BLaER1 (cell line): ENCODE data around the gene CRY1.
A peak's percentile ranks its signal among the peaks of the same experiment; 100 is the strongest.

Source experiments
- H3K27ac ChIP-seq: shearing (Covaris generic); formaldehyde crosslinking; 2 replicates; pipeline ENCODE4 v1.8.1; 2022
- H3K27me3 ChIP-seq: shearing (Covaris generic); formaldehyde crosslinking; 2 replicates; pipeline ENCODE4 v1.8.1; 2022
- H3K36me3 ChIP-seq: shearing (Covaris generic); formaldehyde crosslinking; 2 replicates; pipeline ENCODE4 v1.8.1; 2022
- H3K4me1 ChIP-seq: shearing (Covaris generic); formaldehyde crosslinking; 2 replicates; pipeline ENCODE4 v1.8.1; 2022
- H3K4me2 ChIP-seq: shearing (Covaris generic); formaldehyde crosslinking; 2 replicates; pipeline ENCODE4 v1.8.1; 2022
- H3K4me3 ChIP-seq: shearing (Covaris generic); formaldehyde crosslinking; 2 replicates; pipeline ENCODE4 v1.8.1; 2022
- H3K9ac ChIP-seq: shearing (Covaris generic); formaldehyde crosslinking; 2 replicates; pipeline ENCODE4 v1.8.1; 2022
- H3K9me3 ChIP-seq: shearing (Covaris generic); formaldehyde crosslinking; 2 replicates; pipeline ENCODE4 v1.8.1; 2022
- H4K20me1 ChIP-seq: shearing (Covaris generic); formaldehyde crosslinking; 2 replicates; pipeline ENCODE4 v1.8.1; 2022
- Cebpa-rat ChIP-seq: shearing (Covaris generic); IDR thresholded peaks from 2 replicates; pipeline ENCODE4 v1.8.1; 2022

CRY1 gene

GRCh38 chr12:107096571-107096970 lies 3.2 kb upstream of the CRY1 start:
- H3K4me3 ChIP-seq = no peak overlapping the region
- H3K27me3 ChIP-seq = no peaks in the 10 kb centered on the region
- H4K20me1 ChIP-seq = peaks cover 12% of the 10 kb centered on the region
- peaks cover 19% of the 10 kb centered on the region for H3K4me1 ChIP-seq
- no peak overlapping the region for H3K4me2 ChIP-seq
- no peaks in the 10 kb centered on the region for H3K36me3 ChIP-seq
- H3K9ac ChIP-seq = no peak overlapping the region
- no peak for TF ChIP-seq Cebpa-rat
- peaks cover 18% of the 10 kb centered on the region for H3K9me3 ChIP-seq
- no peak overlapping the region for H3K27ac ChIP-seq

GRCh38 chr12:107094183-107094448 lies 767 bp upstream of the CRY1 start:
- peak overlapping the region; percentile 87 for H3K9ac ChIP-seq
- no peaks in the 10 kb centered on the region for H3K36me3 ChIP-seq
- H3K4me1 ChIP-seq = peaks cover 30% of the 10 kb centered on the region
- no peak for TF ChIP-seq Cebpa-rat
- peak overlapping the region; percentile 99 for H3K4me2 ChIP-seq
- no peaks in the 10 kb centered on the region for H3K27me3 ChIP-seq
- peak overlapping the region; percentile 88 for H3K4me3 ChIP-seq
- peak overlapping the region; percentile 76 for H3K27ac ChIP-seq
- H4K20me1 ChIP-seq = peaks cover 31% of the 10 kb centered on the region
- peaks cover 22% of the 10 kb centered on the region for H3K9me3 ChIP-seq

GRCh38 chr12:107092669-107093416 lies 506 bp downstream of the CRY1 start:
- Histone ChIP-seq H3K27ac (peak overlapping the region; percentile 76), H3K4me1 (peaks cover 30% of the 10 kb centered on the region), H4K20me1 (peaks cover 31% of the 10 kb centered on the region), H3K9me3 (peaks cover 28% of the 10 kb centered on the region), H3K36me3 (no peaks in the 10 kb centered on the region), H3K27me3 (no peaks in the 10 kb centered on the region), H3K9ac (peak overlapping the region; percentile 87), H3K4me2 (peak overlapping the region; percentile 99), H3K4me3 (peak overlapping the region; percentile 88)
- no peak for TF ChIP-seq Cebpa-rat

GRCh38 chr12:107091989-107092641 lies 1.2 kb downstream of the CRY1 start:
- peak overlapping the region; percentile 88 for H3K4me3 ChIP-seq
- peak overlapping the region; percentile 99 for H3K4me2 ChIP-seq
- no peaks in the 10 kb centered on the region for H3K27me3 ChIP-seq
- H3K9ac ChIP-seq = peak overlapping the region; percentile 87
- no peaks in the 10 kb centered on the region for H3K36me3 ChIP-seq
- peaks cover 30% of the 10 kb centered on the region for H3K4me1 ChIP-seq
- H4K20me1 ChIP-seq = peaks cover 34% of the 10 kb centered on the region
- 0 out of 2 replicates have a peak overlapping the region, but pooled peaks have one; percentile 76 for H3K27ac ChIP-seq
- no peak for TF ChIP-seq Cebpa-rat
- peaks cover 28% of the 10 kb centered on the region for H3K9me3 ChIP-seq

- H3K36me3 ChIP-seq = no peaks in the 10 kb centered on the region
- H3K4me3 ChIP-seq = no peak overlapping the region
- peaks cover 24% of the 10 kb centered on the region for H3K9me3 ChIP-seq
- H3K27me3 ChIP-seq = no peaks in the 10 kb centered on the region
- 0 out of 2 replicates have a peak overlapping the region, but pooled peaks have one; percentile 36 for H3K9ac ChIP-seq
- peaks cover 40% of the 10 kb centered on the region for H4K20me1 ChIP-seq
- no peak for TF ChIP-seq Cebpa-rat
- no peak overlapping the region for H3K27ac ChIP-seq
- H3K4me1 ChIP-seq = peaks cover 30% of the 10 kb centered on the region
- H3K4me2 ChIP-seq = peak overlapping the region; percentile 99
Observed at GRCh38 chr12:107091381-107091780, 2.0 kb downstream of the CRY1 start.

GRCh38 chr12:107090711-107091110 lies 2.6 kb downstream of the CRY1 start:
- no peak overlapping the region for H3K4me3 ChIP-seq
- H3K9me3 ChIP-seq = peaks cover 22% of the 10 kb centered on the region
- no peaks in the 10 kb centered on the region for H3K36me3 ChIP-seq
- H3K27ac ChIP-seq = no peak overlapping the region
- no peak overlapping the region for H3K9ac ChIP-seq
- TF ChIP-seq Cebpa-rat = no peak
- H4K20me1 ChIP-seq = peaks cover 41% of the 10 kb centered on the region
- peak overlapping the region; percentile 99 for H3K4me2 ChIP-seq
- H3K4me1 ChIP-seq = peaks cover 30% of the 10 kb centered on the region
- H3K27me3 ChIP-seq = no peaks in the 10 kb centered on the region

- H3K9me3 ChIP-seq = peaks cover 20% of the 10 kb centered on the region; the same call in 1 of the 2 replicates
- peaks cover 21% of the 10 kb centered on the region for H3K4me1 ChIP-seq
- no peaks in the 10 kb centered on the region for H3K27me3 ChIP-seq
- H3K9ac ChIP-seq = no peak overlapping the region
- no peak overlapping the region for H3K27ac ChIP-seq
- TF ChIP-seq Cebpa-rat = no peak
- H3K4me3 ChIP-seq = no peak overlapping the region
- H3K4me2 ChIP-seq = no peak overlapping the region
- peaks cover 41% of the 10 kb centered on the region for H4K20me1 ChIP-seq
- H3K36me3 ChIP-seq = no peaks in the 10 kb centered on the region
Observed at GRCh38 chr12:107088912-107089311, 4.4 kb downstream of the CRY1 start.

GRCh38 chr12:107086314-107086713 lies 7.0 kb downstream of the CRY1 start:
- peaks cover 8% of the 10 kb centered on the region for H3K4me1 ChIP-seq
- H3K4me2 ChIP-seq = no peak overlapping the region
- H3K4me3 ChIP-seq = no peak overlapping the region
- no peak for TF ChIP-seq Cebpa-rat
- H3K9me3 ChIP-seq = peaks cover 32% of the 10 kb centered on the region; the same call in 1 of the 2 replicates
- no peak overlapping the region for H3K9ac ChIP-seq
- H3K27ac ChIP-seq = no peak overlapping the region
- H3K36me3 ChIP-seq = no peaks in the 10 kb centered on the region
- peaks cover 26% of the 10 kb centered on the region for H4K20me1 ChIP-seq
- H3K27me3 ChIP-seq = no peaks in the 10 kb centered on the region

GRCh38 chr12:107081778-107082177 lies 11.6 kb downstream of the CRY1 start:
- H3K27ac ChIP-seq = no peak overlapping the region
- H3K4me1 ChIP-seq = no peaks in the 10 kb centered on the region
- no peaks in the 10 kb centered on the region for H3K27me3 ChIP-seq
- peaks cover 38% of the 10 kb centered on the region; the same call in 1 of the 2 replicates for H4K20me1 ChIP-seq
- H3K36me3 ChIP-seq = no peaks in the 10 kb centered on the region
- H3K9ac ChIP-seq = no peak overlapping the region
- no peak overlapping the region for H3K4me2 ChIP-seq
- no peak overlapping the region for H3K4me3 ChIP-seq
- TF ChIP-seq Cebpa-rat = no peak
- H3K9me3 ChIP-seq = peaks cover 20% of the 10 kb centered on the region; the same call in 1 of the 2 replicates

GRCh38 chr12:107080299-107080698 lies 13.1 kb downstream of the CRY1 start:
- Histone ChIP-seq H3K4me3 (no peak overlapping the region), H3K4me2 (no peak overlapping the region), H3K27ac (no peak overlapping the region), H3K36me3 (no peaks in the 10 kb centered on the region), H4K20me1 (peaks cover 47% of the 10 kb centered on the region), H3K27me3 (no peaks in the 10 kb centered on the region), H3K9ac (no peak overlapping the region), H3K4me1 (no peaks in the 10 kb centered on the region), H3K9me3 (peaks cover 13% of the 10 kb centered on the region; the same call in 1 of the 2 replicates)
- no peak for TF ChIP-seq Cebpa-rat
